K562 (cell line): ENCODE data around the gene RXRB. TPM values are rescaled to one million over a fixed set of nuclear protein-coding genes. Genes with fewer than 3 reads are reported as not detected.

Experiments
- ATAC-seq: fragments of 200-7000 bp; cut with Tn5 transposase; 3 replicates; pipeline ENCODE4 v1.9.1; 2020; ENCODE audit warnings: moderate library complexity
- BruUV-seq: library from RNA; stranded (reverse); fragments of 400-500 nt; replicated peaks from 2 replicates; lab custom pipeline; 2021; lab: Mats Ljungman, UMichigan
- CTCF ChIA-PET: fragments of 300-600 bp; formaldehyde crosslinking; extraction: SDS; loops from one replicate; lab custom pipeline; 2021; ENCODE audit warnings: low intra/inter-chr PET ratio; lab: Yijun Ruan, JAX
- POLR2A ChIA-PET: fragments of 300-600, 350-650 bp; sonication (Branson Sonifier 250); formaldehyde crosslinking; extraction: SDS; loops from one replicate; lab custom pipeline; 2021; ENCODE audit warnings: antibody characterized with exemption, inconsistent platforms; lab: Yijun Ruan, JAX
- DNase-seq, 4 experiments: peaks; one replicate each; pipeline versions ENCODE4 v3.0.0 to v3.0.0-alpha.2; 2011 to 2018; ENCODE audit warnings: low spot score in 3 of 4, mixed read lengths in 3 of 4; ENCODE audit errors: extremely low read depth in 1 of 4
- FAIRE-seq: peaks from 2 replicates; lab custom pipeline; 2011; peaks lifted over from hg19 to GRCh38; lab: Jason Lieb, UNC
- H2AFZ ChIP-seq: 2 replicates; pipeline ENCODE4 v1.6.0; 2011; ENCODE audit warnings: low read depth, low read length, control low read depth, inconsistent platforms
- H3K27ac ChIP-seq: fragments of 200-600 bp; 3 replicates; pipeline ENCODE4 v1.8.0; 2011; ENCODE audit warnings: low read depth, mild to moderate bottlenecking, control low read depth, inconsistent platforms, low read length, moderate library complexity, mixed read lengths; ENCODE audit errors: extremely low read depth
- H3K27me3 ChIP-seq, 2 experiments: fragments of 300-600 bp in 1 of 2; 2 replicates in 1 of 2; 3 replicates in 1 of 2; pipeline versions ENCODE4 v1.6.0 to v1.8.0; 2011; ENCODE audit warnings: inconsistent platforms in 2 of 2, low read length in 2 of 2, mild to moderate bottlenecking in 1 of 2, mixed read lengths in 1 of 2, moderate library complexity in 1 of 2; ENCODE audit not compliant: control insufficient read depth in 2 of 2, insufficient read depth in 2 of 2
- H3K36me3 ChIP-seq: fragments of 300-600 bp; 3 replicates; pipeline ENCODE4 v1.8.0; 2011; ENCODE audit warnings: mild to moderate bottlenecking, low read length, inconsistent platforms; ENCODE audit not compliant: control insufficient read depth, insufficient read depth
- H3K4me1 ChIP-seq, 2 experiments: fragments of 200-600 bp in 1 of 2; replicated peaks in 1 of 2; 2 replicates in 1 of 2; 3 replicates in 1 of 2; pipeline versions ENCODE4 v1.5.1 to v1.8.0; 2011; ENCODE audit warnings: inconsistent platforms in 2 of 2, low read length in 2 of 2, mild to moderate bottlenecking in 1 of 2, mixed read lengths in 1 of 2, moderate library complexity in 1 of 2; ENCODE audit not compliant: control insufficient read depth in 2 of 2, insufficient read depth in 2 of 2
- H3K4me2 ChIP-seq: 2 replicates; pipeline ENCODE4 v1.6.1; 2011; ENCODE audit warnings: low read length, control low read depth, inconsistent platforms, mixed read lengths; ENCODE audit not compliant: insufficient read depth
- H3K4me3 ChIP-seq: fragments of 200-600 bp; sonication (generic), shearing (Covaris generic); 2 replicates; pipeline ENCODE4 v1.5.1; 2016; ENCODE audit warnings: control low read depth, inconsistent platforms
- H3K79me2 ChIP-seq: fragments of 200-600 bp; 3 replicates; pipeline ENCODE4 v1.8.0; 2011; ENCODE audit warnings: low read length, inconsistent platforms; ENCODE audit not compliant: control insufficient read depth, insufficient read depth
- H3K9ac ChIP-seq, 2 experiments: 2 replicates each; pipeline versions ENCODE4 v1.6.0 to v1.6.1; 2011; ENCODE audit warnings: low read depth in 2 of 2, low read length in 2 of 2, control low read depth in 1 of 2, inconsistent platforms in 1 of 2, mild to moderate bottlenecking in 1 of 2, mixed read lengths in 1 of 2; ENCODE audit not compliant: insufficient read depth in 1 of 2
- H3K9me1 ChIP-seq: one replicate; pipeline ENCODE4 v1.6.0; 2011; ENCODE audit warnings: inconsistent platforms, mild to moderate bottlenecking, low read length, moderate library complexity; ENCODE audit not compliant: control insufficient read depth, insufficient read depth
- H3K9me3 ChIP-seq: replicated peaks from 2 replicates; pipeline ENCODE4 v1.5.1; 2011; ENCODE audit warnings: low read depth, low read length, inconsistent platforms; ENCODE audit not compliant: control insufficient read depth, insufficient read depth
- H4K20me1 ChIP-seq: replicated peaks from 2 replicates; pipeline ENCODE4 v1.6.1; 2011; ENCODE audit warnings: low read length, inconsistent platforms, mixed read lengths; ENCODE audit not compliant: control insufficient read depth, insufficient read depth
- GMEB1 ChIP-seq: fragments of 250-450 bp; sonication (Bioruptor Pico); IDR thresholded peaks from 2 replicates; pipeline ENCODE4 v1.4.0; 2020; ENCODE audit warnings: mild to moderate bottlenecking
- PCBP1 ChIP-seq: fragments of 200-400 bp; formaldehyde crosslinking; IDR thresholded peaks from 2 replicates; pipeline ENCODE4 v1.6.1; 2018; ENCODE audit warnings: mild to moderate bottlenecking, low read depth, low read length; ENCODE audit not compliant: poor library complexity, severe bottlenecking
- ZBTB17 ChIP-seq: fragments of 450-650 bp; formaldehyde crosslinking; IDR thresholded peaks from 2 replicates; pipeline ENCODE4 v1.4.0; 2020; ENCODE audit warnings: mild to moderate bottlenecking
- ZC3H4 ChIP-seq: sonication (generic); formaldehyde crosslinking; IDR thresholded peaks from 2 replicates; pipeline ENCODE4 v1.9.0; 2021; ENCODE audit warnings: missing genetic modification reagents, borderline replicate concordance
- ZNF253 ChIP-seq: fragments of 250-450 bp; sonication (Bioruptor Pico); conservative IDR thresholded peaks from 2 replicates; pipeline ENCODE4 v1.6.1; 2021; ENCODE audit warnings: mild to moderate bottlenecking
- ZNF282 ChIP-seq: sonication (generic); formaldehyde crosslinking; IDR thresholded peaks from 2 replicates; pipeline ENCODE4 v1.8.1; 2023; ENCODE audit warnings: missing genetic modification reagents
- ZNF311 ChIP-seq: fragments of 250-450 bp; sonication (Bioruptor Pico); IDR thresholded peaks from 2 replicates; pipeline ENCODE4 v1.4.0; 2020; ENCODE audit warnings: mild to moderate bottlenecking, moderate library complexity
- ZNF395 ChIP-seq: fragments of 200-800 bp; sonication (Bioruptor generic); IDR thresholded peaks from 2 replicates; pipeline ENCODE4 v1.6.1; 2017; ENCODE audit warnings: missing genetic modification characterization, missing compliant biosample characterization
- ZNF407 ChIP-seq: fragments of 450-650 bp; IDR thresholded peaks from 2 replicates; pipeline ENCODE4 v1.6.1; 2016; ENCODE audit warnings: low read depth
- WGBS: fragments of 100-300 bp; shearing (Covaris generic); methylation state at CpG from one replicate; pipeline ENCODE4 v1.1.6; 2016; ENCODE audit warnings: low coverage, mixed read lengths; ENCODE audit not compliant: insufficient coverage; ENCODE audit errors: missing lambda C conversion rate; 5-methylcytosine and 5-hydroxymethylcytosine counted together
- in situ Hi-C: fragments of 300-500 bp; cut with MboI; formaldehyde crosslinking; loops from 4 replicates; pipeline ENCODE4 v1.15.0; 2018; ENCODE audit warnings: inconsistent platforms, mixed read lengths
- intact Hi-C: fragments of 100-400 bp; cut with micrococcal nuclease; formaldehyde crosslinking; loops from 2 replicates; pipeline ENCODE4 v1.14.2; 2022
- polyA plus RNA-seq, 8 experiments: library from polyadenylated mRNA; depleted of rRNA in 4 of 8; stranded (reverse) in 5 of 8; unstranded in 3 of 8; fragments of >200 nt; fragmentation: Nextera tagmentation in 2 of 8; fragmentation: Illumina TruSeq in 1 of 8; extraction: Ambion mirVana in 2 of 8; extraction: Trizol in 1 of 8; gene quantifications; 2 replicates each; pipeline versions ENCODE4 v1.2.1 to v1.2.3, GENCODE V29; 2011 to 2014; ENCODE audit warnings: inconsistent platforms in 1 of 8, missing spikeins in 1 of 8
- total RNA-seq, 7 experiments: library from RNA; depleted of rRNA in 6 of 7; stranded (reverse); fragments of >200 nt in 6 of 7; fragmentation: Illumina TruSeq in 2 of 7; extraction: Trizol in 2 of 7; gene quantifications; 2 replicates each; pipeline versions ENCODE4 v1.2.1 to v1.2.3, GENCODE V29; 2011 to 2021; ENCODE audit warnings: low replicate concordance in 1 of 7

The RXRB gene
- total and polyA plus RNA-seq, 9 of the 15 experiments (the other 6 are each of a cell fraction or from before 2014, with no cell fraction given): 0.76 to 35.5 (median 18.4) TPM

- Histone ChIP-seq H3K9me3 (no peaks in the 10 kb centered on the region), H3K27me3 (peaks cover 3 to 18% of the 10 kb centered on the region in 2 experiments; a peak in 4 of 5 replicates), H3K4me3 (no peak overlapping the region), H3K79me2 (no peaks in the 10 kb centered on the region), H3K4me2 (no peak overlapping the region), H3K27ac (no peak overlapping the region), H4K20me1 (peaks cover 4% of the 10 kb centered on the region; the same call in 1 of the 2 replicates), H2AFZ (no peak overlapping the region), H3K9ac (0 out of 4 replicates have a peak overlapping the region, but pooled peaks of 1 of the 2 experiments have one; percentile 6), H3K36me3 (no peaks in the 10 kb centered on the region), H3K4me1 (no peaks in the 10 kb centered on the region), H3K9me1 (no peaks in the 10 kb centered on the region)
- FAIRE-seq (peak; percentile 88), ATAC-seq (peak; percentile 48), DNase-seq (peak; percentile 53 to 78 (median 72))
- WGBS: 1% methylated on average over 16 of the region's 16 CpGs
- intact Hi-C loops (no loop called here), in situ Hi-C loops (no loop called here)
- ChIA-PET CTCF (interaction anchor here (0.5 to 2.7 kb wide), 7 partner anchors 11 to 172 kb away, joined by 4 to 20 read pairs (median 6); no protein-coding TSS in a partner anchor), POLR2A (interaction anchor here (0.6 to 2.7 kb wide), 6 partner anchors 9 to 201 kb away, joined by 3 to 11 read pairs (median 4); partner anchors contain the start of genes RPS18 and VPS52)
- BruUV-seq: no TSS peak
- no peak for TF ChIP-seq PCBP1
- TF ChIP-seq ZC3H4: no peak
- no peak for TF ChIP-seq GMEB1 (CRISPR knock-in tag)
- no peak for TF ChIP-seq ZNF253 (CRISPR knock-in tag)
- no peak for TF ChIP-seq ZNF407
- TF ChIP-seq ZNF395 (CRISPR knock-in tag): no peak
- no peak for TF ChIP-seq ZNF282 (CRISPR knock-in tag)
- TF ChIP-seq ZBTB17: no peak
- no peak for TF ChIP-seq ZNF311
Observed at GRCh38 chr6:33172688-33173534, 27.6 kb downstream of the RXRB start.
